ENCODE results near the gene FCRLB. TPM values are rescaled to one million over a fixed set of nuclear protein-coding genes. Genes with fewer than 3 reads are reported as not detected.
A peak's percentile ranks its signal among the peaks of the same experiment; 100 is the strongest.

Gene FCRLB
- total and polyA plus RNA-seq, 9 of the 15 experiments (the other 6 are each of a cell fraction or from before 2014, with no cell fraction given), result 0.20 to 4.6 (median 1.3) TPM

- TF ChIP-seq FOXO4 (CRISPR knock-in tag; IDR thresholded peaks at IDR 0.05) (no peak), JUND (IDR thresholded peaks at IDR 0.05; ENCODE audit: borderline replicate concordance, low read depth, low read length) (peak; percentile 97), JUND (tag; IDR thresholded peaks at IDR 0.05; ENCODE audit: borderline replicate concordance, low read depth, low read length) (peak; percentile 98), MEIS2 (IDR thresholded peaks at IDR 0.05; ENCODE audit: partially characterized antibody) (peak; percentile 94), VEZF1 (CRISPR knock-in tag; IDR thresholded peaks at IDR 0.05) (peak; percentile 61), RBFOX2 (IDR thresholded peaks at IDR 0.05; ENCODE audit: low read depth, low read length) (peak; percentile 41; the same call in 1 of the 2 replicates), STAT5A (IDR thresholded peaks at IDR 0.05; ENCODE audit: borderline replicate concordance, low read length) (no peak), NR2C1 (IDR thresholded peaks at IDR 0.05) (peak; percentile 70), NR2C1 (tag; IDR thresholded peaks at IDR 0.05) (peak; percentile 76), MED1 (CRISPR knock-in tag; IDR thresholded peaks at IDR 0.05; ENCODE audit: borderline replicate concordance) (no peak), ETV1 (tag; conservative IDR thresholded peaks at IDR 0.05; ENCODE audit: low read depth) (peak; percentile 12; the same call in 1 of the 2 replicates), ZNF398 (CRISPR knock-in tag; IDR thresholded peaks at IDR 0.05) (no peak), TCF7 (IDR thresholded peaks at IDR 0.05; ENCODE audit: borderline replicate concordance) (no peak), L3MBTL2 (IDR thresholded peaks at IDR 0.05) (peak; percentile 52), EHMT2 (IDR thresholded peaks at IDR 0.05) (peak; percentile 96), ZNF695 (CRISPR knock-in tag; IDR thresholded peaks at IDR 0.05) (no peak), SRF (CRISPR knock-in tag; IDR thresholded peaks at IDR 0.05) (no peak), PHF21A (IDR thresholded peaks at IDR 0.05; ENCODE audit: borderline replicate concordance, low read depth) (no peak), HEY1 (CRISPR knock-in tag; IDR thresholded peaks at IDR 0.05; ENCODE audit: borderline replicate concordance) (no peak), KLF13 (tag; IDR thresholded peaks at IDR 0.05; ENCODE audit: borderline replicate concordance, low read depth) (no peak), SRSF7 (optimal IDR thresholded peaks at IDR 0.05; ENCODE audit: low read depth, low read length) (no peak)
These were observed 497 bp downstream of the FCRLB start (continued) for GRCh38 chr1:161721738-161722343.

Data from K562 (cell line).